ENCODE data around the gene SLC6A16. TPM values are rescaled to one million over a fixed set of nuclear protein-coding genes. Genes with fewer than 3 reads are reported as not detected.

SLC6A16 gene
- total RNA-seq, 1 experiment from 2014 or later: 5.0 TPM

GRCh38 chr19:49335784-49336481 is 10.9 kb upstream of the SLC6A16 start (continued):
- TF ChIP-seq ATF3 (IDR thresholded peaks at IDR 0.05): no peak

DNA sequence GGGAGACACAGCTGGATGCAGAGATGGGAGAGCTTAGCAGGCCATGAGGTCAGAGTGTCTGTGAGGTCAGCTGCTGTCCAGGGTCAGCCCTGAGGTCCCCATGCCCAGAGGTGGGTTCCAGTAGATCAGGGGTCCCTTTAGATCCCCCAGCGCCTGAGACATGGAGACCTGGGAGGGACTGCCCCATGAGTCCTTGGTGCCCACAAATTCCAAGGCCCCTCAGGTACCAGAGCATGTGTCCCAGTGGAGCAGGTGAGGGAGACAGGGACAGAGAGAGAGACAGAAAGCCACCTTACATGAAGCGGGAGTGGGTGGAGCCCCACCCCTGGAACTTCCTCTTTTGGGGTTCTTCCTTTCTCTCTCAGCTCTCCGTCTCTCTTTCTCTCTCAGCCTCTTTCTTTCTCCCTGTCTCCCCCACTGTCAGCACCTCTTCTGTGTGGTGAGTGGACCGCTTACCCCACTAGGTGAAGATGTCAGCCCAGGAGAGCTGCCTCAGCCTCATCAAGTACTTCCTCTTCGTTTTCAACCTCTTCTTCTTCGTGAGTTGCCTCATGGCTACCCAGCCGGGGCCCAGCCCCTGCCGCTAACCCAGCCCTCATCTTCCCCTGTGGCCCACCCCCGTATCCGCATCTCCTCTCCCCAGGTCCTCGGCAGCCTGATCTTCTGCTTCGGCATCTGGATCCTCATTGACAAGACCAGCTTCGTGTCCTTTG is 10.2 kb upstream of the SLC6A16 start, which contains the start of gene CD37:
CD37 (plus strand) TSS at position 336 of the 713 bp plus-strand sequence; CDS start at position 471, 135 bp downstream.
- Histone ChIP-seq H3K27me3 (ENCODE audit: insufficient read depth, low read length) (no peaks in the 10 kb centered on the region), H3K4me1 (ENCODE audit: control insufficient read depth in 1 of 2, insufficient read depth in 2 of 2, low read length in 2 of 2) (peaks cover 0 to 6% of the 10 kb centered on the region in 2 experiments; a peak in 1 of 4 replicates), H3K79me2 (ENCODE audit: insufficient read depth, low read length) (no peaks in the 10 kb centered on the region), H3K36me3 (ENCODE audit: control insufficient read depth in 1 of 2, insufficient read depth in 2 of 2, low read length in 2 of 2) (peaks cover 0 to 2% of the 10 kb centered on the region in 2 experiments; a peak in 1 of 4 replicates), H4K20me1 (ENCODE audit: insufficient read depth) (no peaks in the 10 kb centered on the region), H2AFZ (ENCODE audit: low read depth, low read length, poor library complexity, severe bottlenecking) (no peak within 1 kb of the TSS), H3K9me3 (ENCODE audit: control insufficient read depth in 1 of 2, insufficient read depth in 1 of 2, low read depth in 1 of 2, low read length in 2 of 2) (no peaks in the 10 kb centered on the region), H3K27ac (ENCODE audit: low read depth, low read length) (no peak within 1 kb of the TSS), H3K9me2 (ENCODE audit: insufficient read depth) (no peaks in the 10 kb centered on the region), H3K4me3 (replicated peaks in 1 of 2; ENCODE audit: low read depth in 1 of 2, low read length in 2 of 2) (no peak within 1 kb of the TSS), H3K4me2 (ENCODE audit: low read length) (no peak within 1 kb of the TSS), H3K9ac (ENCODE audit: low read length) (no peak within 1 kb of the TSS)
- ATAC-seq (no peak), DNase-seq (ENCODE audit: low read depth, low spot score) (no peak)
- ChIA-PET RAD21 (ENCODE audit: low non-redundant PET in 1 of 2, low total read pairs in 2 of 2, uncharacterized antibody in 2 of 2, unreplicated experiment in 2 of 2) (no interaction called here), POLR2A (no interaction called here), CTCF (no interaction called here)
- TF ChIP-seq EGR1 (IDR thresholded peaks at IDR 0.05; ENCODE audit: low read depth): no peak
- TF ChIP-seq YY1 (IDR thresholded peaks at IDR 0.05; ENCODE audit: extremely low read depth, insufficient replicate concordance, low read depth, low read length): no peak
- TF ChIP-seq, protein P1, sequence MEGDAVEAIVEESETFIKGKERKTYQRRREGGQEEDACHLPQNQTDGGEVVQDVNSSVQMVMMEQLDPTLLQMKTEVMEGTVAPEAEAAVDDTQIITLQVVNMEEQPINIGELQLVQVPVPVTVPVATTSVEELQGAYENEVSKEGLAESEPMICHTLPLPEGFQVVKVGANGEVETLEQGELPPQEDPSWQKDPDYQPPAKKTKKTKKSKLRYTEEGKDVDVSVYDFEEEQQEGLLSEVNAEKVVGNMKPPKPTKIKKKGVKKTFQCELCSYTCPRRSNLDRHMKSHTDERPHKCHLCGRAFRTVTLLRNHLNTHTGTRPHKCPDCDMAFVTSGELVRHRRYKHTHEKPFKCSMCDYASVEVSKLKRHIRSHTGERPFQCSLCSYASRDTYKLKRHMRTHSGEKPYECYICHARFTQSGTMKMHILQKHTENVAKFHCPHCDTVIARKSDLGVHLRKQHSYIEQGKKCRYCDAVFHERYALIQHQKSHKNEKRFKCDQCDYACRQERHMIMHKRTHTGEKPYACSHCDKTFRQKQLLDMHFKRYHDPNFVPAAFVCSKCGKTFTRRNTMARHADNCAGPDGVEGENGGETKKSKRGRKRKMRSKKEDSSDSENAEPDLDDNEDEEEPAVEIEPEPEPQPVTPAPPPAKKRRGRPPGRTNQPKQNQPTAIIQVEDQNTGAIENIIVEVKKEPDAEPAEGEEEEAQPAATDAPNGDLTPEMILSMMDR (IDR thresholded peaks at IDR 0.05 in 2 of 3, conservative IDR thresholded peaks at IDR 0.05 in 1 of 3; ENCODE audit: borderline replicate concordance in 1 of 3, insufficient read depth in 1 of 3, low read depth in 2 of 3, low read length in 2 of 3): no peak
- no peak for TF ChIP-seq ZFX (IDR thresholded peaks at IDR 0.05)
- no peak for TF ChIP-seq CBX3 (IDR thresholded peaks at IDR 0.05; ENCODE audit: low read depth)
- TF ChIP-seq ZNF274 (IDR thresholded peaks at IDR 0.05; ENCODE audit: low read depth, low read length): no peak
- no peak for TF ChIP-seq ATF3 (IDR thresholded peaks at IDR 0.05)
- TF ChIP-seq JUND (IDR thresholded peaks at IDR 0.05): no peak
- TF ChIP-seq SIN3A (IDR thresholded peaks at IDR 0.05; ENCODE audit: low read depth): no peak
- TF ChIP-seq SP1 (IDR thresholded peaks at IDR 0.05; ENCODE audit: low read depth): no peak
- no peak for TF ChIP-seq MAX (IDR thresholded peaks at IDR 0.05)
- no TSS peak for BruUV-seq (replicated peaks)
- intact Hi-C loops (cut with micrococcal nuclease): no loop called here

All from HCT116 (cell line).